ENCODE data around the gene CENPP.

Gene CENPP

GRCh38 chr9:92607088-92607487 lies 281.3 kb downstream of the CENPP start:
- H3K27ac ChIP-seq (ENCODE audit: low read length) = peak overlapping the region; percentile 65; the same call in 1 of the 2 replicates
- H3K36me3 ChIP-seq (replicated peaks; ENCODE audit: insufficient read depth, low read length) = no peaks in the 10 kb centered on the region
- no peak overlapping the region for H3K9ac ChIP-seq (ENCODE audit: low read length)
- H3K4me3 ChIP-seq (ENCODE audit: low read length) = no peak overlapping the region
- DNase-seq = peak; percentile 84
- peaks cover 30% of the 10 kb centered on the region for H3K4me1 ChIP-seq (ENCODE audit: low read length)
- peaks cover 4% of the 10 kb centered on the region; the same call in 1 of the 2 replicates for H3K79me2 ChIP-seq (ENCODE audit: low read length)
- no peaks in the 10 kb centered on the region for H3K9me2 ChIP-seq (replicated peaks; ENCODE audit: insufficient read depth, low read length)
- no peak overlapping the region for H2AFZ ChIP-seq (ENCODE audit: low read length)
- peaks cover 9% of the 10 kb centered on the region; the same call in 1 of the 2 replicates for H3F3A ChIP-seq (ENCODE audit: insufficient read depth, low read length)
- H3K9me3 ChIP-seq (replicated peaks; ENCODE audit: insufficient read depth, low read length) = no peaks in the 10 kb centered on the region
- peak overlapping the region; percentile 62 for H3K4me2 ChIP-seq (ENCODE audit: low read depth, low read length)
- TF ChIP-seq CTCF (IDR thresholded peaks at IDR 0.05; ENCODE audit: low read length) (no peak), EZH2 (optimal IDR thresholded peaks at IDR 0.05; ENCODE audit: low read depth, low read length) (no peak), EZH2phosphoT487 (IDR thresholded peaks at IDR 0.05; ENCODE audit: low read length) (no peak)
- H3K27me3 ChIP-seq (replicated peaks; ENCODE audit: insufficient read depth, low read length) = no peaks in the 10 kb centered on the region
- no peaks in the 10 kb centered on the region for H4K20me1 ChIP-seq (ENCODE audit: insufficient read depth, low read length)

GRCh38 chr9:92607773-92608172 lies 282.0 kb downstream of the CENPP start:
- no peaks in the 10 kb centered on the region for H4K20me1 ChIP-seq (ENCODE audit: insufficient read depth, low read length)
- no peaks in the 10 kb centered on the region for H3K9me2 ChIP-seq (replicated peaks; ENCODE audit: insufficient read depth, low read length)
- DNase-seq = peak; percentile 52
- peaks cover 30% of the 10 kb centered on the region for H3K4me1 ChIP-seq (ENCODE audit: low read length)
- 0 out of 2 replicates have a peak overlapping the region, but pooled peaks have one; percentile 8 for H2AFZ ChIP-seq (ENCODE audit: low read length)
- H3K9ac ChIP-seq (ENCODE audit: low read length) = peak overlapping the region; percentile 22; the same call in 1 of the 2 replicates
- H3K4me2 ChIP-seq (ENCODE audit: low read depth, low read length) = peak overlapping the region; percentile 62
- no peaks in the 10 kb centered on the region for H3K36me3 ChIP-seq (replicated peaks; ENCODE audit: insufficient read depth, low read length)
- peak overlapping the region; percentile 19; the same call in 1 of the 2 replicates for H3K4me3 ChIP-seq (ENCODE audit: low read length)
- no peaks in the 10 kb centered on the region for H3K27me3 ChIP-seq (replicated peaks; ENCODE audit: insufficient read depth, low read length)
- H3K9me3 ChIP-seq (replicated peaks; ENCODE audit: insufficient read depth, low read length) = no peaks in the 10 kb centered on the region
- H3F3A ChIP-seq (ENCODE audit: insufficient read depth, low read length) = peaks cover 9% of the 10 kb centered on the region; the same call in 1 of the 2 replicates
- peaks cover 4% of the 10 kb centered on the region; the same call in 1 of the 2 replicates for H3K79me2 ChIP-seq (ENCODE audit: low read length)
- peak overlapping the region; percentile 65 for H3K27ac ChIP-seq (ENCODE audit: low read length)
- no peak for TF ChIP-seq EZH2phosphoT487 (IDR thresholded peaks at IDR 0.05; ENCODE audit: low read length)
- no peak for TF ChIP-seq CTCF (IDR thresholded peaks at IDR 0.05; ENCODE audit: low read length)
- no peak for TF ChIP-seq EZH2 (optimal IDR thresholded peaks at IDR 0.05; ENCODE audit: low read depth, low read length)

- peaks cover 9% of the 10 kb centered on the region; the same call in 1 of the 2 replicates for H3F3A ChIP-seq (ENCODE audit: insufficient read depth, low read length)
- no peak for DNase-seq
- peak overlapping the region; percentile 62; the same call in 1 of the 2 replicates for H3K4me2 ChIP-seq (ENCODE audit: low read depth, low read length)
- H3K9ac ChIP-seq (ENCODE audit: low read length) = no peak overlapping the region
- H3K4me3 ChIP-seq (ENCODE audit: low read length) = no peak overlapping the region
- H3K79me2 ChIP-seq (ENCODE audit: low read length) = peaks cover 4% of the 10 kb centered on the region; the same call in 1 of the 2 replicates
- no peaks in the 10 kb centered on the region for H3K9me2 ChIP-seq (replicated peaks; ENCODE audit: insufficient read depth, low read length)
- TF ChIP-seq EZH2phosphoT487 (IDR thresholded peaks at IDR 0.05; ENCODE audit: low read length) (no peak), EZH2 (optimal IDR thresholded peaks at IDR 0.05; ENCODE audit: low read depth, low read length) (no peak), CTCF (IDR thresholded peaks at IDR 0.05; ENCODE audit: low read length) (no peak)
- no peaks in the 10 kb centered on the region for H3K9me3 ChIP-seq (replicated peaks; ENCODE audit: insufficient read depth, low read length)
- no peaks in the 10 kb centered on the region for H3K27me3 ChIP-seq (replicated peaks; ENCODE audit: insufficient read depth, low read length)
- H3K27ac ChIP-seq (ENCODE audit: low read length) = peak overlapping the region; percentile 65
- no peaks in the 10 kb centered on the region for H4K20me1 ChIP-seq (ENCODE audit: insufficient read depth, low read length)
- no peak overlapping the region for H2AFZ ChIP-seq (ENCODE audit: low read length)
- H3K36me3 ChIP-seq (replicated peaks; ENCODE audit: insufficient read depth, low read length) = no peaks in the 10 kb centered on the region
- peaks cover 30% of the 10 kb centered on the region for H3K4me1 ChIP-seq (ENCODE audit: low read length)
Observed at GRCh38 chr9:92608241-92608908, 282.6 kb downstream of the CENPP start.

Measured in MM.1S (cell line).